H1 (cell line): Measurements from ENCODE around the gene RYR3. TPM values are rescaled to one million over a fixed set of nuclear protein-coding genes. Genes with fewer than 3 reads are reported as not detected.

Experiments used
- CTCF ChIA-PET: fragments of 300-600 bp; sonication (Branson Sonifier 250); formaldehyde crosslinking; loops from one replicate; lab custom pipeline; 2021; ENCODE audit not compliant: partially characterized antibody; lab: Charles Lee
- POLR2A ChIA-PET: fragments of 300-600 bp; sonication (Branson Sonifier 250); formaldehyde crosslinking; loops from one replicate; lab custom pipeline; 2021; ENCODE audit warnings: inconsistent platforms; ENCODE audit not compliant: partially characterized antibody; lab: Charles Lee
- DNase-seq, 2 experiments: peaks; one replicate each; pipeline versions ENCODE4 v3.0.0 to v3.0.0-alpha.2; 2010 to 2022; ENCODE audit warnings: low spot score in 2 of 2, low read depth in 1 of 2, mixed read lengths in 1 of 2
- FAIRE-seq: peaks from 2 replicates; lab custom pipeline; 2011; peaks lifted over from hg19 to GRCh38; lab: Jason Lieb, UNC
- H2AFZ ChIP-seq: 2 replicates; pipeline ENCODE4 v1.8.1; 2012; ENCODE audit warnings: low read length, inconsistent platforms
- H2AK5ac ChIP-seq: 2 replicates; pipeline ENCODE4 v1.6.1; 2013; ENCODE audit warnings: low read depth, low read length
- H2BK120ac ChIP-seq: replicated peaks from 2 replicates; pipeline ENCODE3; 2013; ENCODE audit warnings: low read depth, low read length, inconsistent platforms
- H2BK12ac ChIP-seq: 2 replicates; pipeline ENCODE4 v1.6.1; 2013; ENCODE audit warnings: low read depth, low read length
- H2BK15ac ChIP-seq: 2 replicates; pipeline ENCODE4 v1.6.1; 2013; ENCODE audit warnings: low read length
- H2BK20ac ChIP-seq: 2 replicates; pipeline ENCODE4 v1.6.1; 2013; ENCODE audit warnings: low read length
- H2BK5ac ChIP-seq: 2 replicates; pipeline ENCODE4 v1.6.1; 2013; ENCODE audit warnings: low read depth, low read length
- H3K14ac ChIP-seq: 2 replicates; pipeline ENCODE4 v1.6.1; 2013; ENCODE audit warnings: inconsistent platforms; ENCODE audit not compliant: insufficient read length
- H3K18ac ChIP-seq: 2 replicates; pipeline ENCODE4 v1.6.1; 2013; ENCODE audit warnings: low read length; ENCODE audit errors: extremely low read depth
- H3K23ac ChIP-seq: 2 replicates; pipeline ENCODE4 v1.6.1; 2013; ENCODE audit warnings: inconsistent platforms; ENCODE audit not compliant: insufficient read length
- H3K23me2 ChIP-seq: 2 replicates; pipeline ENCODE4 v1.6.1; 2013; ENCODE audit warnings: low read depth, low read length
- H3K27ac ChIP-seq: 2 replicates; pipeline ENCODE4 v1.6.1; 2011; ENCODE audit warnings: low read depth, low read length, inconsistent platforms
- H3K27me3 ChIP-seq, 4 experiments: replicated peaks in 1 of 4; 1 replicate in 1 of 4; 2 replicates in 3 of 4; pipeline versions ENCODE4 v1.6.1 to v1.8.1; 2011 to 2013; ENCODE audit warnings: low read length in 3 of 4, mild to moderate bottlenecking in 3 of 4, inconsistent platforms in 2 of 4, mixed read lengths in 2 of 4, moderate library complexity in 1 of 4; ENCODE audit not compliant: control insufficient read depth in 3 of 4, insufficient read depth in 3 of 4; ENCODE audit errors: extremely low read depth in 1 of 4
- H3K36me3 ChIP-seq, 4 experiments: 2 replicates each; pipeline versions ENCODE4 v1.6.1 to v1.8.1; 2011 to 2013; ENCODE audit warnings: mild to moderate bottlenecking in 4 of 4, low read length in 3 of 4, moderate library complexity in 2 of 4, control low read depth in 1 of 4, inconsistent platforms in 1 of 4; ENCODE audit not compliant: insufficient read depth in 4 of 4, control insufficient read depth in 2 of 4
- H3K4ac ChIP-seq: replicated peaks from 2 replicates; pipeline ENCODE3; 2013; ENCODE audit warnings: low read length, low read depth, mixed read lengths, inconsistent platforms; ENCODE audit not compliant: insufficient read length
- H3K4me1 ChIP-seq, 4 experiments: replicated peaks in 1 of 4; 1 replicate in 1 of 4; 2 replicates in 3 of 4; pipeline versions ENCODE4 v1.6.1 to v1.8.1; 2011 to 2013; ENCODE audit warnings: low read length in 3 of 4, inconsistent platforms in 2 of 4, mixed read lengths in 1 of 4; ENCODE audit not compliant: insufficient read depth in 4 of 4, control insufficient read depth in 3 of 4
- H3K4me2 ChIP-seq, 2 experiments: 2 replicates each; pipeline versions ENCODE4 v1.6.1 to v1.8.1; 2011 to 2013; ENCODE audit warnings: low read depth in 2 of 2, low read length in 2 of 2, control low read depth in 1 of 2, inconsistent platforms in 1 of 2, mild to moderate bottlenecking in 1 of 2; ENCODE audit not compliant: insufficient read depth in 1 of 2
- H3K4me3 ChIP-seq, 4 experiments: fragments of 200-600, 300-600 bp in 1 of 4; sonication (generic), shearing (Covaris generic), sonication (Bioruptor Twin) in 1 of 4; 2 replicates each; pipeline versions ENCODE4 v1.5.1 to v1.8.1; 2011 to 2016; ENCODE audit warnings: low read length in 4 of 4, low read depth in 3 of 4, control low read depth in 2 of 4, inconsistent platforms in 2 of 4, mild to moderate bottlenecking in 2 of 4, mixed read lengths in 1 of 4, moderate library complexity in 1 of 4; ENCODE audit not compliant: insufficient read depth in 2 of 4; ENCODE audit errors: extremely low read depth in 1 of 4
- H3K56ac ChIP-seq: replicated peaks from 2 replicates; pipeline ENCODE3; 2013; ENCODE audit warnings: low read depth, mild to moderate bottlenecking, mixed read lengths, low read length, inconsistent platforms; ENCODE audit not compliant: insufficient read length
- H3K79me1 ChIP-seq: 2 replicates; pipeline ENCODE4 v1.6.1; 2013; ENCODE audit warnings: low read depth, low read length, control low read depth
- H3K79me2 ChIP-seq, 2 experiments: 2 replicates each; pipeline versions ENCODE4 v1.6.1 to v1.8.1; 2012 to 2013; ENCODE audit warnings: low read length in 2 of 2, mild to moderate bottlenecking in 2 of 2, inconsistent platforms in 1 of 2; ENCODE audit not compliant: insufficient read depth in 2 of 2, control insufficient read depth in 1 of 2
- H3K9ac ChIP-seq, 4 experiments: replicated peaks in 1 of 4; 1 replicate in 1 of 4; 2 replicates in 3 of 4; pipeline versions ENCODE4 v1.6.1 to v1.8.1; 2011 to 2013; ENCODE audit warnings: low read depth in 3 of 4, low read length in 3 of 4, control low read depth in 2 of 4, mild to moderate bottlenecking in 2 of 4, moderate library complexity in 2 of 4, inconsistent platforms in 1 of 4; ENCODE audit errors: extremely low read depth in 1 of 4
- H3K9me3 ChIP-seq, 2 experiments: 2 replicates each; pipeline versions ENCODE4 v1.6.1 to v1.8.1; 2012 to 2013; ENCODE audit warnings: mild to moderate bottlenecking in 2 of 2, moderate library complexity in 2 of 2, control low read depth in 1 of 2, inconsistent platforms in 1 of 2, low read depth in 1 of 2, low read length in 1 of 2, mixed read lengths in 1 of 2; ENCODE audit not compliant: insufficient read depth in 2 of 2
- H4K20me1 ChIP-seq, 2 experiments: replicated peaks in 1 of 2; 2 replicates each; pipeline versions ENCODE3 to v1.8.1; 2011 to 2013; ENCODE audit warnings: inconsistent platforms in 2 of 2, low read length in 2 of 2, mild to moderate bottlenecking in 1 of 2; ENCODE audit not compliant: insufficient read depth in 2 of 2, control insufficient read depth in 1 of 2
- H4K5ac ChIP-seq: 2 replicates; pipeline ENCODE4 v1.6.1; 2013; ENCODE audit warnings: low read length, low read depth, mixed read lengths, inconsistent platforms; ENCODE audit not compliant: insufficient read length
- H4K8ac ChIP-seq: 2 replicates; pipeline ENCODE4 v1.8.0; 2013; ENCODE audit warnings: mild to moderate bottlenecking, moderate library complexity, low read length, inconsistent platforms; ENCODE audit not compliant: insufficient read depth; ENCODE audit errors: extremely low read depth
- H4K91ac ChIP-seq: replicated peaks from 2 replicates; pipeline ENCODE3; 2013; ENCODE audit warnings: low read length, mixed read lengths, inconsistent platforms; ENCODE audit not compliant: insufficient read length
- ATF3 ChIP-seq: IDR thresholded peaks from 2 replicates; pipeline ENCODE4 v1.6.1; 2011; ENCODE audit warnings: low read depth, mild to moderate bottlenecking, low read length; ENCODE audit not compliant: insufficient read depth
- CBX5 ChIP-seq: fragments of 300-800, 300-1000 bp; sonication (generic); IDR thresholded peaks from 2 replicates; pipeline ENCODE4 v1.7.1; 2016; ENCODE audit warnings: antibody characterized with exemption, low read length, low read depth
- EP300 ChIP-seq, 2 experiments: IDR thresholded peaks; 1 replicate in 1 of 2; 2 replicates in 1 of 2; pipeline ENCODE4 v1.6.1; 2011 to 2012; ENCODE audit warnings: low read depth in 2 of 2, low read length in 2 of 2, mild to moderate bottlenecking in 2 of 2, borderline replicate concordance in 1 of 2, inconsistent platforms in 1 of 2, moderate library complexity in 1 of 2
- NANOG ChIP-seq: IDR thresholded peaks from 2 replicates; pipeline ENCODE4 v1.6.1; 2011; ENCODE audit warnings: low read length, low read depth, mild to moderate bottlenecking, inconsistent platforms; ENCODE audit not compliant: insufficient read depth, poor library complexity, severe bottlenecking
- RXRA ChIP-seq: IDR thresholded peaks from 2 replicates; pipeline ENCODE4 v1.6.1; 2011; ENCODE audit warnings: low read depth, mild to moderate bottlenecking, low read length, moderate library complexity; ENCODE audit not compliant: insufficient read depth
- WGBS, 2 experiments: shearing (Covaris generic) in 1 of 2; methylation state at CpG; one replicate each; pipeline versions ENCODE4 v1.1.6 to v1.1.7; 2013 to 2015; ENCODE audit warnings: low lambda C conversion rate in 2 of 2, mixed read lengths in 2 of 2, inconsistent platforms in 1 of 2, low coverage in 1 of 2, missing lambda C conversion rate in 1 of 2; ENCODE audit not compliant: insufficient replicate concordance in 2 of 2, insufficient coverage in 1 of 2, insufficient read length in 1 of 2; ENCODE audit errors: extremely low coverage in 1 of 2, missing lambda C conversion rate in 1 of 2; 5-methylcytosine and 5-hydroxymethylcytosine counted together
- polyA plus RNA-seq, 7 experiments: library from polyadenylated mRNA; depleted of rRNA in 3 of 7; stranded (reverse) in 5 of 7; unstranded in 2 of 7; fragments of >200 nt in 5 of 7; fragments of 200-250 nt in 2 of 7; gene quantifications; 1 replicate in 5 of 7; 2 replicates in 1 of 7; 4 replicates in 1 of 7; pipeline versions ENCODE4 v1.2.1 to v1.2.3, GENCODE V29; 2011 to 2013; ENCODE audit warnings: missing spikeins in 2 of 7, mixed read lengths in 2 of 7
- total RNA-seq: library from RNA; stranded (reverse); fragmentation: NEBNext Ultra II Directional; extraction: Animal tissue kit (Norgen Biotek cat#: 25700); gene quantifications from 2 replicates; pipeline ENCODE4 v1.2.1, GENCODE V29; 2021

The RYR3 gene
- total and polyA plus RNA-seq, 2 of the 8 experiments (the other 6 are each of a cell fraction or from before 2014, with no cell fraction given), result 0.33 to 3.4 TPM

GRCh38 chr15:33778852-33779251, 468.1 kb downstream of the RYR3 start:
- H4K5ac ChIP-seq, result no peak overlapping the region
- no peaks in the 10 kb centered on the region for H3K23me2 ChIP-seq
- H3K4ac ChIP-seq, result no peak overlapping the region
- H2BK120ac ChIP-seq, result no peak overlapping the region
- H3K4me2 ChIP-seq, result no peak overlapping the region
- H2BK15ac ChIP-seq, result no peak overlapping the region
- CTCF ChIA-PET, result interaction anchor here (0.8 to 1.4 kb wide), 2 partner anchors 50 to 185 kb away, joined by 3 to 6 read pairs; no protein-coding TSS in a partner anchor
- no peak overlapping the region for H2BK5ac ChIP-seq
- H3K18ac ChIP-seq, result no peak overlapping the region
- no peaks in the 10 kb centered on the region for H3K36me3 ChIP-seq
- H3K4me1 ChIP-seq, result no peaks in the 10 kb centered on the region
- FAIRE-seq (no peak), DNase-seq (no peak)
- H2BK12ac ChIP-seq, result no peak overlapping the region
- H2AK5ac ChIP-seq, result no peak overlapping the region
- no peak overlapping the region for H2AFZ ChIP-seq
- no peak overlapping the region for H3K56ac ChIP-seq
- no peak overlapping the region for H3K14ac ChIP-seq
- H3K79me2 ChIP-seq, result no peaks in the 10 kb centered on the region
- H3K79me1 ChIP-seq, result no peaks in the 10 kb centered on the region
- H4K20me1 ChIP-seq, result no peaks in the 10 kb centered on the region
- H3K9me3 ChIP-seq, result no peaks in the 10 kb centered on the region
- no peak overlapping the region for H4K8ac ChIP-seq
- no peak overlapping the region for H3K4me3 ChIP-seq
- H2BK20ac ChIP-seq, result no peak overlapping the region
- no peak overlapping the region for H3K27ac ChIP-seq
- POLR2A ChIA-PET, result interaction anchor here (0.6 kb wide), 1 partner anchor 492 kb away, joined by 3 read pairs; no protein-coding TSS in a partner anchor
- no peaks in the 10 kb centered on the region for H3K27me3 ChIP-seq
- H4K91ac ChIP-seq, result no peak overlapping the region
- WGBS, 2 experiments, result 95% methylated on average over 2 of the region's 2 CpGs; no CpG with 5 or more reads in 1 of the 2 experiments
- H3K9ac ChIP-seq, result no peak overlapping the region
- no peak overlapping the region for H3K23ac ChIP-seq
- TF ChIP-seq NANOG (no peak), EP300 (IDR thresholded peaks at IDR 0.05; ENCODE audit: borderline replicate concordance in 1 of 2, low read depth in 2 of 2, low read length in 2 of 2) (no peak), CBX5 (no peak), RXRA (no peak), ATF3 (no peak)
- TF ChIP-seq, all 59 proteins: peak for 0
